ENCODE results near the gene MPPED1.

DNA sequence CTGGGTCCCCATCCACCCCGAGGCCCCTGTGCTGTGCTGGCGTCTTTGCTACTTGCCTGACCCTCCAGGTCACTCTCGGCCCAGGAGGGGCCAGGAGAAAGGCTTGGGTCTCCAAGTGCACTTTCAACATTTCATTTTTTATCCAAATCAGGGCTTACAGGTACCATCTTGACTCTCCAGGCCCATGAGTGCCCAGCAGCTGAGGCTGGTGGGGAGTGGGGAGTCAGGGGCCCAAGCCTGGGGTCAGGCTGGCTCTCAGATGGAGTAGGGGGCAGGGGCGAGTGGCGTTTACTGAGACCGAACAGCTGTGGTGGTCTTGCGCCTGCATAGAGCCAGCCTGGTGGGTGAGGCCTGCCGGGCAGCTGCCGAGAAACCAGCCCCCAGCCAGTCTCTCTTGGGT lies 61.6 kb downstream of the MPPED1 start:
- TF ChIP-seq, protein P1, sequence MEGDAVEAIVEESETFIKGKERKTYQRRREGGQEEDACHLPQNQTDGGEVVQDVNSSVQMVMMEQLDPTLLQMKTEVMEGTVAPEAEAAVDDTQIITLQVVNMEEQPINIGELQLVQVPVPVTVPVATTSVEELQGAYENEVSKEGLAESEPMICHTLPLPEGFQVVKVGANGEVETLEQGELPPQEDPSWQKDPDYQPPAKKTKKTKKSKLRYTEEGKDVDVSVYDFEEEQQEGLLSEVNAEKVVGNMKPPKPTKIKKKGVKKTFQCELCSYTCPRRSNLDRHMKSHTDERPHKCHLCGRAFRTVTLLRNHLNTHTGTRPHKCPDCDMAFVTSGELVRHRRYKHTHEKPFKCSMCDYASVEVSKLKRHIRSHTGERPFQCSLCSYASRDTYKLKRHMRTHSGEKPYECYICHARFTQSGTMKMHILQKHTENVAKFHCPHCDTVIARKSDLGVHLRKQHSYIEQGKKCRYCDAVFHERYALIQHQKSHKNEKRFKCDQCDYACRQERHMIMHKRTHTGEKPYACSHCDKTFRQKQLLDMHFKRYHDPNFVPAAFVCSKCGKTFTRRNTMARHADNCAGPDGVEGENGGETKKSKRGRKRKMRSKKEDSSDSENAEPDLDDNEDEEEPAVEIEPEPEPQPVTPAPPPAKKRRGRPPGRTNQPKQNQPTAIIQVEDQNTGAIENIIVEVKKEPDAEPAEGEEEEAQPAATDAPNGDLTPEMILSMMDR (IDR thresholded peaks at IDR 0.05; ENCODE audit: insufficient read depth, low read depth, low read length) = no peak
- no peak for TF ChIP-seq EZH2 (IDR thresholded peaks at IDR 0.05; ENCODE audit: insufficient read depth, low read length)

All from astrocyte (in vitro differentiated cells and primary cell).